GM12892 (cell line): ENCODE results near the gene RASSF3.

ENCODE experiments used
- DNase-seq: peaks from one replicate; pipeline ENCODE4 v3.0.0; 2011; ENCODE audit not compliant: insufficient read length
- FAIRE-seq: peaks from 2 replicates; lab custom pipeline; 2011; peaks lifted over from hg19 to GRCh38; lab: Jason Lieb, UNC
- POLR2A ChIP-seq: IDR thresholded peaks from 2 replicates; pipeline ENCODE4 v1.6.1; 2011; ENCODE audit warnings: low read depth, low read length, control low read depth
- POLR2AphosphoS5 ChIP-seq: IDR thresholded peaks from 2 replicates; pipeline ENCODE4 v1.6.1; 2011; ENCODE audit warnings: low read depth, low read length, control low read depth
- TAF1 ChIP-seq: IDR thresholded peaks from 2 replicates; pipeline ENCODE4 v1.6.1; 2011; ENCODE audit warnings: low read depth, mild to moderate bottlenecking, control low read depth, low read length, borderline replicate concordance

Gene RASSF3

DNA sequence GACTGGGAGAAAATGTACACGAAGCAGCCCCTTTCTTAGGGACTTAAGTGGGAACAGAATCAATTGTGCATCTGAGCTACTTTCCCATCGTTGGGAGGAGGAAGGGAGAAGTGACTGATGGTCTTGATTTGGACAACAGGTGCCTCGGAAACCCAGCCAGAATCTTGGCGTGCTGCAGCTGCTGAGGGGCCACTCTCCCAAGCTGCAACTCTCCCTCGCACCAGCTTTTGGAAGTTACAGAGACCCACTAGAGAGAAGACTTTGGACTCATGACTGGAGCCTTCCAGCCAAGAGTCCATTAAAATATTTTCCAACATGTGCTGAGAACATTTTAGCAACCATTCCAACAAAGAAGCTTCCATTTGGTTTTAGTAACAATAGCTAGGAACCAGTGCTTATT lies 96.6 kb downstream of the RASSF3 start:
- DNase-seq (no peak), FAIRE-seq (no peak)
- TF ChIP-seq POLR2AphosphoS5 (no peak), TAF1 (no peak), POLR2A (no peak)

DNA sequence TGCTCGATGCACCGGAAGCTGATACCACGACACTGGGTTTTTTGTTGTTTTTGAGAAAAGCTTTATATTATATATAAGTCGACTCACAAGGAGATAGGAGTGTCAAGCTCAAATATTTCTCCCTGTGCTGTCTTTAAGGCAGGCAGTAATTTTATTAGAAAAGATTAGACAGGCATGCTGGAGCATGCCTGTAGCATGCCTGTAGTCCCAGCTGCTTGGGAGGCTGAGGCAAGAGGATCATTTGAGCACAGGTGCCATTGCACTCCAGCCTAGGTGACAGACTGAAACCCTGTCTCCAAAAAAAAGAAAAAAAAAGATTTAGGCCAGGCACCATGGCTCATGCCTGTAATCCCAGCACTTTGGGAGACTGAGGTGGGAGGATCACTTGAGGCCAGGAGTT lies 97.1 kb downstream of the RASSF3 start:
- DNase-seq (no peak), FAIRE-seq (no peak)
- no peak for TF ChIP-seq TAF1

GRCh38 chr12:64707926-64708325 lies 97.6 kb downstream of the RASSF3 start:
- FAIRE-seq, result no peak
- no peak for DNase-seq
- no peak for TF ChIP-seq POLR2A
- no peak for TF ChIP-seq TAF1
- TF ChIP-seq POLR2AphosphoS5, result no peak

- DNase-seq, result no peak
- FAIRE-seq, result no peak
- no peak for TF ChIP-seq TAF1
- no peak for TF ChIP-seq POLR2AphosphoS5
- TF ChIP-seq POLR2A, result no peak
Measured at GRCh38 chr12:64709429-64709828, 99.1 kb downstream of the RASSF3 start.

DNA sequence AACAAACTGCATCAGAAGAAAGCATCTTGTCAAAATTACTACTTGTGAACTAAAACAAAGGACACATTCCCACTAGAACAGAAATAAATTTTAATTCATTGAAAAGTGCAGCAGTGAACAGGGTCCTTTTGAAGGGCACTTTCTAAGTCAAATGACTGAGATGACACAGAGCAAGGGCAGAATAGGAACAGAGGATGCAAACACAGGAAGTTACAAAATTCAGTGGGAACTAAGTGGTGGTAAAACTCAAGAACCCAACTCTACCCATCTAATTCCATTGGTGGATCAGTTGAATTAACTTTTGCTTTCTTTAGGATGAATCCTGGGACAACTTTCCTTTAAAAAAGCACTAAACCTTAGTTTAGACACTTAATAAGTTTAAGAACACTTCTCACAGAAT lies 103.1 kb downstream of the RASSF3 start:
- no peak for DNase-seq
- no peak for FAIRE-seq
- TF ChIP-seq POLR2A (no peak), POLR2AphosphoS5 (no peak), TAF1 (no peak)

GRCh38 chr12:64714551-64714968 lies 104.3 kb downstream of the RASSF3 start:
- DNase-seq (no peak), FAIRE-seq (no peak)
- TF ChIP-seq POLR2A (no peak), TAF1 (no peak), POLR2AphosphoS5 (no peak)

- FAIRE-seq, result no peak
- no peak for TF ChIP-seq POLR2A
- TF ChIP-seq TAF1, result no peak
- no peak for TF ChIP-seq POLR2AphosphoS5
- no peak for DNase-seq
Measured at GRCh38 chr12:64716371-64716770, 106.1 kb downstream of the RASSF3 start.

DNA sequence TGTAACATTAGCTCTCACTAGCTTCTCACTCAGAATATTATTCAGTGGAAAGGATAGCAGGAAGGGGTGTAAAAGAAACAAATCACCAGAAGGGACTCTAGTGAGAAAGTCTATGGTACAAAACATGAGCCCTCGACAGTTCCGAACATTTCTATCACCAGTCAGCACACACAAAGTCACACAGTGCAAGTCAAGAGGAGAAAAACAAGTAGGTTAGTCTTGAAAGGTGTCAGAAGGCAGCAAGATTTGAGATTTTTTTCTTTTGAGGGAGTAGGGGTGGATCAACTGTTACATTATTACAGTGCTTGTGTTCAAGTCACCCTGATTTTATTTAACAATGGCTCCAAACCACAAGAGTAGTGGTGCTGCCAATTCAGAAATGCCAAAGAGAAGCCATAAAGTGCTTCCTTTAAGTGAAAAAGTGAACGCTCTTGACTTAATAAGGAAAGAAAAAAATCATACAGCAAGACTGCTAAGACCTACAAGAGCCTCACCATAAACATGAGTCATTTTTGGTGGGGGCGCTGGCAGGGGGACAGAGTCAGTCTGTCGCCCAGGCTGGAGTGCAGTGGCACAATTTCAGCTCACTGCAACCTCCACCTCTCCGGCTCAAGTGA lies 106.7 kb downstream of the RASSF3 start:
- FAIRE-seq (no peak), DNase-seq (no peak)
- TF ChIP-seq POLR2A, result no peak
- TF ChIP-seq TAF1, result no peak
- TF ChIP-seq POLR2AphosphoS5, result no peak

DNA sequence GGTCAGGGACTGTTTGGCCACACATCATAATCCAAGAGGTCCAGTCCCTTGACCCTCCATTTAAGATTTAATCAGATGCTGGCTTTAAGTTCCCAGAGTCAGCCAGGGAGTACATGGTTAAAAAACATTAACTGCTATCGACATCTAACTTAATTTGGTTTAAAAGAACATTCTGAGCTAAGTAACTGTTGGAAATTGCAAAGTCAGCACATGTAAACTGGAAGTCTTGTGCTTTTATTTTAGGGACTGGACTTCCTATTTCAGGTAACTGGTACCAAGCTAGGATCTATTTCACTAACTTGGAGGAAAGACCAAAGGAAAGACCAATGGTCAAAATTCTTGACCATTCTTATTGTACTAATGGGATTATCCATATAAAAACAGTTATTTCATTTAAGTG lies 108.4 kb downstream of the RASSF3 start:
- DNase-seq (no peak), FAIRE-seq (no peak)
- TF ChIP-seq TAF1, result no peak
- no peak for TF ChIP-seq POLR2A
- no peak for TF ChIP-seq POLR2AphosphoS5

DNA sequence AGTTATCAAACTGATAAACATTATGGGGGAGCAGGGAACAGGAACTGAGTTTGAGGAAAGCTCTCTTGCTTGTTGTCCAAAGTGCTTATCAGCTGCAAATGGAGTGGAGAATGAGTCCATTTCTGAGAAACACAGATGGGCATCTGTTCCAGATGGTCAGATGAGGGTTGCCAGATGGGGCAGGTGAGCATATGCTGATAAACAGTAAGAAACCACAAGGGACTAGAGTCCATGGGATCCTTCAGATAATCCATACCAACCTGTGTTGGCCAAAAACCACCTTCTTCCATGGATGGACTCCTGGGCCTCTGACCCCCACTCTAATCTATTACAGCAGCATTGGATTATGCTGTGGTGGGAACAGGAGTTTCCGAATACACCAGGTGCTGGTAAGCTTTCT lies 110.6 kb downstream of the RASSF3 start:
- TF ChIP-seq POLR2A (no peak), TAF1 (no peak), POLR2AphosphoS5 (no peak)
- FAIRE-seq, result no peak
- DNase-seq, result no peak

DNA sequence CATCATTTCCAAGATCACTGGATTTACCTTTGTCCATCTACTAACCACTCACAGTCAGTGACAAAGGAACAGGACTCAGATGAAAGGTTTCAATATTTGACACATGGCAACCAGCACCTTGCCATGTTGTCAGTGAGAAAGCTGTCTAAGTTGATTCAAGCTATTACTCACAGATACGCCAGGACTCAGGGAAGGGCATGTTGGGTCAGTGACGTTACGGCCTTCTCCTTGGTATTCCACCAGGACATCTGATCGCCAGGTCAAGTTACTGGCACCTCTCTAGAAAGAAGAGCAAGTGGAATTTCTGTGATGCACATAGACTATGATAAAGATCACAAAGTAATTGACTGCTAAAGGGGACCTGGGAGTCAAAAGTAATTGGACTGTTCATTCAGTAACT lies 112.5 kb downstream of the RASSF3 start:
- DNase-seq, result no peak
- TF ChIP-seq POLR2A (no peak), POLR2AphosphoS5 (no peak), TAF1 (no peak)
- FAIRE-seq, result no peak

DNA sequence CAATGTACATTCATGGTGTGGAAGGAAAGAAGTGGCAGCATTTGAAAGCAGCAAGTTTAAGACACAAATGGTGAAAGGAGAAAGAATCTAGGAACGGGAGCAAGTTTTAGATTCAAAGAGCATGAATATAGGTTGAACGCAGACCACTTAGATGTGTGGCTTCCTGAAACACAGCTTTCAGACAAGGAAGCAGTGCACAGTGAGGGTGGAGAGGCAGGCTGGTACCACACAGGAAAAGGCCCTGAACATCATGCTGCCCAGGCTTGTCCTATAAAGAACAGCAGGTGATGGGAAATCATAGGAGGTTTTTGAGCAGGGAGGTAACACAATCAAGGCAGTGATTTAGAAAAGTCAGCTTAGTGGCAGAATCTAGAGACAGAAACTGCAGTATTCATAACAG lies 113.3 kb downstream of the RASSF3 start:
- FAIRE-seq, result no peak
- no peak for TF ChIP-seq POLR2AphosphoS5
- TF ChIP-seq TAF1, result no peak
- TF ChIP-seq POLR2A, result no peak
- DNase-seq, result no peak
